ELF-1 (cell line): ENCODE data around the gene SERPIND1.
A peak's percentile ranks its signal among the peaks of the same experiment; 100 is the strongest.
"Not testable (repeated sequence)": the region's sequence is repeated elsewhere in the genome, so short reads cannot be mapped to it uniquely, and the experiment has no call there.

Experiments
- DNase-seq: peaks from one replicate; pipeline ENCODE4 v3.0.0-alpha.2; 2016; ENCODE audit warnings: low read depth, low spot score

SERPIND1 gene

GRCh38 chr22:20746431-20747189 lies 27.3 kb upstream of the SERPIND1 start:
- no peak for DNase-seq

- DNase-seq = no peak
Observed at GRCh38 chr22:20747223-20747622, 26.7 kb upstream of the SERPIND1 start.

- no peak for DNase-seq
Observed at GRCh38 chr22:20748082-20748481, 25.8 kb upstream of the SERPIND1 start.

GRCh38 chr22:20748731-20749428 lies 25.0 kb upstream of the SERPIND1 start:
- no peak for DNase-seq

- no peak for DNase-seq
Observed at GRCh38 chr22:20749453-20749852, 24.5 kb upstream of the SERPIND1 start.

GRCh38 chr22:20750461-20751184 lies 23.3 kb upstream of the SERPIND1 start:
- no peak for DNase-seq

GRCh38 chr22:20751185-20751851 lies 22.6 kb upstream of the SERPIND1 start:
- peak; percentile 47 for DNase-seq

- no peak for DNase-seq
Observed at GRCh38 chr22:20752104-20752741, 21.7 kb upstream of the SERPIND1 start.

- no peak for DNase-seq
Observed at GRCh38 chr22:20752873-20753272, 21.0 kb upstream of the SERPIND1 start.

GRCh38 chr22:20756846-20757245 lies 17.1 kb upstream of the SERPIND1 start:
- DNase-seq = no peak

GRCh38 chr22:20758688-20759087 lies 15.2 kb upstream of the SERPIND1 start:
- DNase-seq = peak; percentile 18

GRCh38 chr22:20760084-20760483 lies 13.8 kb upstream of the SERPIND1 start:
- DNase-seq = no peak

- no peak for DNase-seq
Observed at GRCh38 chr22:20761536-20761935, 12.4 kb upstream of the SERPIND1 start.

- DNase-seq = no peak
Observed at GRCh38 chr22:20762233-20762796, 11.6 kb upstream of the SERPIND1 start.

- DNase-seq = no peak
Observed at GRCh38 chr22:20763630-20764470, 10.1 kb upstream of the SERPIND1 start.

GRCh38 chr22:20764471-20764720 lies 9.5 kb upstream of the SERPIND1 start:
- no peak for DNase-seq

- no peak for DNase-seq
Observed at GRCh38 chr22:20764729-20765128, 9.2 kb upstream of the SERPIND1 start.

GRCh38 chr22:20765938-20766337 lies 8.0 kb upstream of the SERPIND1 start:
- no peak for DNase-seq

GRCh38 chr22:20766530-20766929 lies 7.4 kb upstream of the SERPIND1 start:
- no peak for DNase-seq

- not testable (repeated sequence) for DNase-seq
Observed at GRCh38 chr22:20769496-20769826, 4.5 kb upstream of the SERPIND1 start.
